Esophagus squamous epithelium (tissue), 4 donors: ENCODE measurements around the gene KRTAP2-4.

Experiments
- POLR2A ChIP-seq, 4 donors: fragments of 450-650 bp; IDR thresholded peaks; one replicate each; pipeline ENCODE4 v1.6.1; 2017; ENCODE audit warnings: antibody characterized with exemption in 4 of 4, mild to moderate bottlenecking in 4 of 4, moderate library complexity in 3 of 4
- TF ChIP-seq, protein P1 (sequence below), 6 experiments: fragments of 450-650 bp in 4 of 6; fragments of 200-600 bp in 2 of 6; sonication (generic) in 2 of 6; IDR thresholded peaks; one replicate each; pipeline ENCODE4 v1.5.1; 2016 to 2019; ENCODE audit warnings: antibody characterized with exemption in 6 of 6, mild to moderate bottlenecking in 4 of 6, moderate library complexity in 4 of 6

DNA sequence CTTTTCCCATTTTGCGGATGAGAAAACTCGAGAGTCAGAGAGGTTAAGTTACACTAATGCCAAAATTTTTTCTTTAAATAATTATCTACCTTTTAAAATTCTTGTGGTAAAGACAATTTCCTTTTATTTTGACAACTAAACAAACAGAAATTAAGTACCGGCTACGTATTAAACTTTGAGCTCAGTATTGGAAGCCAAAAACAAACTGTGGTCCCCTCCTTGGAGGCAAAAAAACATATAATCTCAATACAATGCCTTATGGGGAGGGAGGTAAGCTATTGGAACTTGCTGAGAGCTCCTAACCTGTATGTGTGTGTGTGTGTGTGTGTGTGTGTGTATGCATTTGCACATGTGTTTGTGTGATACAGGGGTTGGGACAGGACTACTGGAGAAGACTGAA, 2.2 kb downstream of the KRTAP2-4 start:
- TF ChIP-seq, protein P1, sequence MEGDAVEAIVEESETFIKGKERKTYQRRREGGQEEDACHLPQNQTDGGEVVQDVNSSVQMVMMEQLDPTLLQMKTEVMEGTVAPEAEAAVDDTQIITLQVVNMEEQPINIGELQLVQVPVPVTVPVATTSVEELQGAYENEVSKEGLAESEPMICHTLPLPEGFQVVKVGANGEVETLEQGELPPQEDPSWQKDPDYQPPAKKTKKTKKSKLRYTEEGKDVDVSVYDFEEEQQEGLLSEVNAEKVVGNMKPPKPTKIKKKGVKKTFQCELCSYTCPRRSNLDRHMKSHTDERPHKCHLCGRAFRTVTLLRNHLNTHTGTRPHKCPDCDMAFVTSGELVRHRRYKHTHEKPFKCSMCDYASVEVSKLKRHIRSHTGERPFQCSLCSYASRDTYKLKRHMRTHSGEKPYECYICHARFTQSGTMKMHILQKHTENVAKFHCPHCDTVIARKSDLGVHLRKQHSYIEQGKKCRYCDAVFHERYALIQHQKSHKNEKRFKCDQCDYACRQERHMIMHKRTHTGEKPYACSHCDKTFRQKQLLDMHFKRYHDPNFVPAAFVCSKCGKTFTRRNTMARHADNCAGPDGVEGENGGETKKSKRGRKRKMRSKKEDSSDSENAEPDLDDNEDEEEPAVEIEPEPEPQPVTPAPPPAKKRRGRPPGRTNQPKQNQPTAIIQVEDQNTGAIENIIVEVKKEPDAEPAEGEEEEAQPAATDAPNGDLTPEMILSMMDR (IDR thresholded peaks at IDR 0.05), result no peak
- no peak for TF ChIP-seq POLR2A (IDR thresholded peaks at IDR 0.05)
